ENCODE results near the gene RBBP8.

GRCh38 chr18:22899421-22899820 is 33.7 kb upstream of the RBBP8 start:
- no peak for TF ChIP-seq SMAD1 (IDR thresholded peaks at IDR 0.05; ENCODE audit: low read depth, partially characterized antibody)
- TF ChIP-seq, protein P1, sequence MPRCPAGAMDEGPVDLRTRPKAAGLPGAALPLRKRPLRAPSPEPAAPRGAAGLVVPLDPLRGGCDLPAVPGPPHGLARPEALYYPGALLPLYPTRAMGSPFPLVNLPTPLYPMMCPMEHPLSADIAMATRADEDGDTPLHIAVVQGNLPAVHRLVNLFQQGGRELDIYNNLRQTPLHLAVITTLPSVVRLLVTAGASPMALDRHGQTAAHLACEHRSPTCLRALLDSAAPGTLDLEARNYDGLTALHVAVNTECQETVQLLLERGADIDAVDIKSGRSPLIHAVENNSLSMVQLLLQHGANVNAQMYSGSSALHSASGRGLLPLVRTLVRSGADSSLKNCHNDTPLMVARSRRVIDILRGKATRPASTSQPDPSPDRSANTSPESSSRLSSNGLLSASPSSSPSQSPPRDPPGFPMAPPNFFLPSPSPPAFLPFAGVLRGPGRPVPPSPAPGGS (IDR thresholded peaks at IDR 0.05; ENCODE audit: borderline replicate concordance, insufficient read depth, low read depth, low read length, poor library complexity, severe bottlenecking): no peak
- TF ChIP-seq EZH2 (IDR thresholded peaks at IDR 0.05; ENCODE audit: borderline replicate concordance, control insufficient read depth, low read depth, low read length): no peak
- no peak for TF ChIP-seq FOS (IDR thresholded peaks at IDR 0.05; ENCODE audit: borderline replicate concordance, extremely low read depth, insufficient read length)
- no peak for TF ChIP-seq RFX5 (IDR thresholded peaks at IDR 0.05; ENCODE audit: low read depth, low read length)
